Measurements from ENCODE around the gene MEGF6. TPM values are rescaled to one million over a fixed set of nuclear protein-coding genes. Genes with fewer than 3 reads are reported as not detected.

MEGF6 gene
- total and polyA plus RNA-seq, 2 of the 8 experiments (the other 6 are each of a cell fraction or from before 2014, with no cell fraction given): 4.1 to 14.8 TPM

GRCh38 chr1:3657578-3658230 lies 46.4 kb upstream of the MEGF6 start (continued):
- no peak for TF ChIP-seq CHD7 (IDR thresholded peaks at IDR 0.05; ENCODE audit: insufficient replicate concordance, low read length)
- no peak for TF ChIP-seq TAF7 (optimal IDR thresholded peaks at IDR 0.05; ENCODE audit: borderline replicate concordance, low read depth, low read length)
- TF ChIP-seq ZNF274 (IDR thresholded peaks at IDR 0.05; ENCODE audit: borderline replicate concordance, extremely low read depth, low read length): no peak
- no peak for TF ChIP-seq SP1 (IDR thresholded peaks at IDR 0.05; ENCODE audit: low read depth, low read length)
- TF ChIP-seq SIN3A (conservative IDR thresholded peaks at IDR 0.05 in 1 of 2, IDR thresholded peaks at IDR 0.05 in 1 of 2; ENCODE audit: low read depth in 1 of 2, low read length in 2 of 2): no peak
- no peak for TF ChIP-seq CBX8 (IDR thresholded peaks at IDR 0.05; ENCODE audit: borderline replicate concordance, low read depth, low read length)

Measured in H1 (cell line).